ENCODE measurements around the gene PSMC3IP.

Gene PSMC3IP

DNA sequence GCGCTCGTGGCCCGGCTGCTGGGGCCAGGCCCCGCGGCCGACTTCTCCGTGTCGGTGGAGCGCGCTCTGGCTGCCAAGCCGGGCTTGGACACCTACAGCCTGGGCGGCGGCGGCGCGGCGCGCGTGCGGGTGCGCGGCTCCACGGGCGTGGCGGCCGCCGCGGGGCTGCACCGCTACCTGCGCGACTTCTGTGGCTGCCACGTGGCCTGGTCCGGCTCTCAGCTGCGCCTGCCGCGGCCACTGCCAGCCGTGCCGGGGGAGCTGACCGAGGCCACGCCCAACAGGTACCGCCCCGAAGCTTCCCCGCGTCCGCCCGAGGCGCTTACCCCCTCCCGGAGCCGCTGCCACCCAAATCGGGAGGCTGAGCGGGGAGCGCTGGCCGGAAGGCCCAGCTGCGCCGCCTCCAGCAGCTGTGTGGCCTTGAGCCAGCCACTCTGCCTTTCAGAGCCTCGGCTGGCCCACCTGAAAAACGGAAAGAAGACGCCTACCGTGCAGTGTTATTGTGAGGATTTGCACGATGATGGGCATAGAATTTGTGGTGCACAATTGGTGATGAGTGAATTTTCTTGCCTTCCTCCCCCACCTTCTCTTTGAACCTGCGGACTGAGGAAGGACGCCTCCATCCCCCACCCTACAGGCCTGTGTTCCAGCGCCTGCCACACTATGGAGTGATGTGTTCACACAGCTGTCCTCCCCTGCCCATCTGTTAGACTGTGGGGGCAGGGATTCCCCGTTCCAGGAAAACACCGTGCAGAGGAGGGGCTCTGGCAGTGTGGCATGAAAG, 41.0 kb downstream of the PSMC3IP start:
- no peak for TF ChIP-seq EZH2phosphoT487 (IDR thresholded peaks at IDR 0.05; ENCODE audit: borderline replicate concordance, low read length)
- TF ChIP-seq, protein P1, sequence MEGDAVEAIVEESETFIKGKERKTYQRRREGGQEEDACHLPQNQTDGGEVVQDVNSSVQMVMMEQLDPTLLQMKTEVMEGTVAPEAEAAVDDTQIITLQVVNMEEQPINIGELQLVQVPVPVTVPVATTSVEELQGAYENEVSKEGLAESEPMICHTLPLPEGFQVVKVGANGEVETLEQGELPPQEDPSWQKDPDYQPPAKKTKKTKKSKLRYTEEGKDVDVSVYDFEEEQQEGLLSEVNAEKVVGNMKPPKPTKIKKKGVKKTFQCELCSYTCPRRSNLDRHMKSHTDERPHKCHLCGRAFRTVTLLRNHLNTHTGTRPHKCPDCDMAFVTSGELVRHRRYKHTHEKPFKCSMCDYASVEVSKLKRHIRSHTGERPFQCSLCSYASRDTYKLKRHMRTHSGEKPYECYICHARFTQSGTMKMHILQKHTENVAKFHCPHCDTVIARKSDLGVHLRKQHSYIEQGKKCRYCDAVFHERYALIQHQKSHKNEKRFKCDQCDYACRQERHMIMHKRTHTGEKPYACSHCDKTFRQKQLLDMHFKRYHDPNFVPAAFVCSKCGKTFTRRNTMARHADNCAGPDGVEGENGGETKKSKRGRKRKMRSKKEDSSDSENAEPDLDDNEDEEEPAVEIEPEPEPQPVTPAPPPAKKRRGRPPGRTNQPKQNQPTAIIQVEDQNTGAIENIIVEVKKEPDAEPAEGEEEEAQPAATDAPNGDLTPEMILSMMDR (IDR thresholded peaks at IDR 0.05; ENCODE audit: low read depth, low read length, poor library complexity, severe bottlenecking), result no peak
- Histone ChIP-seq H3K79me2 (ENCODE audit: control insufficient read depth, low read length) (peaks cover 11% of the 10 kb centered on the region), H4K20me1 (ENCODE audit: control insufficient read depth, insufficient read depth, low read depth, low read length) (peaks cover 10% of the 10 kb centered on the region), H3K9me2 (replicated peaks; ENCODE audit: control insufficient read depth, low read length) (no peaks in the 10 kb centered on the region), H3K9me3 (ENCODE audit: control insufficient read depth, insufficient read depth, low read length) (no peaks in the 10 kb centered on the region), H3K4me2 (ENCODE audit: low read length) (peak overlapping the region; percentile 83), H3K36me3 (ENCODE audit: control insufficient read depth, low read length) (peaks cover 12% of the 10 kb centered on the region; the same call in 1 of the 2 replicates), H3K27me3 (ENCODE audit: control insufficient read depth, low read length) (peaks cover 4% of the 10 kb centered on the region; the same call in 1 of the 2 replicates), H3K4me3 (ENCODE audit: low read length) (peak overlapping the region; percentile 72), H3K4me1 (ENCODE audit: control insufficient read depth, low read length) (peaks cover 29% of the 10 kb centered on the region), H3K27ac (ENCODE audit: low read depth, low read length) (0 out of 2 replicates have a peak overlapping the region, but pooled peaks have one; percentile 0), H3F3A (ENCODE audit: control insufficient read depth, insufficient read depth) (peaks cover 8% of the 10 kb centered on the region; the same call in 1 of the 2 replicates)

DNA sequence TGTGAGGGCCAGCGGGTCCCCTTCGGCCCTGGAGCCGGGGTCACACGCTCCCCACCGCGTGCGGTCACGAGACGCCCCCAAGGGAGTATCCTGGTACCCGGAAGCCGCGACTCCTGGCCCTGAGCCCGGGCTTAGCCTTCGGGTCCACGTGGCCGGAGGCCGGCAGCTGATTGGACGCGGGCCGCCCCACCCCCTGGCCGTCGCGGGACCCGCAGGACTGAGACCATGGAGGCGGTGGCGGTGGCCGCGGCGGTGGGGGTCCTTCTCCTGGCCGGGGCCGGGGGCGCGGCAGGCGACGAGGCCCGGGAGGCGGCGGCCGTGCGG, 41.5 kb downstream of the PSMC3IP start, which contains the start of gene NAGLU:
TSS of gene NAGLU (plus strand) at position 194 of the 324 bp plus-strand sequence. CDS start at position 226, 32 bp downstream.
- H3K79me2 ChIP-seq (ENCODE audit: control insufficient read depth, low read length), result peaks cover 11% of the 10 kb centered on the region
- H3F3A ChIP-seq (ENCODE audit: control insufficient read depth, insufficient read depth), result peaks cover 13% of the 10 kb centered on the region
- no peaks in the 10 kb centered on the region for H3K9me2 ChIP-seq (replicated peaks; ENCODE audit: control insufficient read depth, low read length)
- H3K36me3 ChIP-seq (ENCODE audit: control insufficient read depth, low read length), result peaks cover 12% of the 10 kb centered on the region; the same call in 1 of the 2 replicates
- peaks cover 34% of the 10 kb centered on the region for H3K4me1 ChIP-seq (ENCODE audit: control insufficient read depth, low read length)
- peaks cover 6% of the 10 kb centered on the region; the same call in 1 of the 2 replicates for H3K27me3 ChIP-seq (ENCODE audit: control insufficient read depth, low read length)
- peak within 1 kb of the TSS; percentile 83 for H3K4me2 ChIP-seq (ENCODE audit: low read length)
- TF ChIP-seq, protein P1 (IDR thresholded peaks at IDR 0.05; ENCODE audit: low read depth, low read length, poor library complexity, severe bottlenecking), result no peak
- TF ChIP-seq EZH2phosphoT487 (IDR thresholded peaks at IDR 0.05; ENCODE audit: borderline replicate concordance, low read length), result no peak
- H3K27ac ChIP-seq (ENCODE audit: low read depth, low read length), result peak within 1 kb of the TSS; percentile 26; the same call in 1 of the 2 replicates
- peaks cover 10% of the 10 kb centered on the region for H4K20me1 ChIP-seq (ENCODE audit: control insufficient read depth, insufficient read depth, low read depth, low read length)
- H3K4me3 ChIP-seq (ENCODE audit: low read length), result peak within 1 kb of the TSS; percentile 72
- no peaks in the 10 kb centered on the region for H3K9me3 ChIP-seq (ENCODE audit: control insufficient read depth, insufficient read depth, low read length)

DNA sequence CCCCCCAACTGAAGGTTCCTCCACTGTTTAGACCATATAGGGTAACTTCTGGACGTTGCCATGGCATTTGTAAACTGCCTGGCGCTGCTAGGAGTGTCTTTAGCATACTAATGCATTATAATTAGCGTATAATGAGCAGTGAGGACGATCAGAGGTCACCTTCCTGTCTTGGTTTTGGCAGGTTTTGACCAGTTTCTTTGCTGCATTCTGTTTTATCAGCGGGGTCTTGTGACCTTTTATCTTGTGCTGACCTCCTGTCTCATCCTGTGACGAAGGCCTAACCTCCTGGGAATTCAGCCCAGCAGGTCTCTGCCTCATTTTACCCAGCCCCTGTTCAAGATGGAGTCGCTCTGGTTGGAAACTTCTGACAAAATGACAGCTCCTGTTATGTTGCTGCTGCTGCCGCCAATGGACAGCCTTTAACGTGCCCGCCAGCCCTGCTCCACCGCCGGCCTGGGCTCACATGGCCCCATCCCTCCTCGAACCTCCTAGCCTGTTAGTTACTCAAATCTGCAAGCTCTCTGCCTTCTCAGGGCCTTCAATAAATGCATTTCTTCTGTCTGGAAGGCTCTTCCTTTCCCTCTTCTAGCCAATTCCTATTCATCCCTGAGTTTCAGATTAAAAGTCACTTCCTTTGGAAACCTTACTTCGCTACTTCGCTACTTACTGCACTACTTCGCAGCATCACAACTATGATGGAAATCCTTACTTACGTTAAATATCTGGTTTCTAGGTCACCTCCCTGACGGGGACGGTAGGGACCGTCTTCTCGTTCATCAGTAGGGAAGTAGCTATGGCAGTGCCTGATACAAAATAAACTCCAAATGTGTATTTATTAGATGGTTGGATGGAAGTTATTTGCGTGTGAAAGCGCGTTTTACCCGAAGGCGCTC, 42.1 kb downstream of the PSMC3IP start:
- H3K27ac ChIP-seq (ENCODE audit: low read depth, low read length), result peak overlapping the region; percentile 26; the same call in 1 of the 2 replicates
- peaks cover 10% of the 10 kb centered on the region for H4K20me1 ChIP-seq (ENCODE audit: control insufficient read depth, insufficient read depth, low read depth, low read length)
- peak overlapping the region; percentile 83 for H3K4me2 ChIP-seq (ENCODE audit: low read length)
- TF ChIP-seq, protein P1 (IDR thresholded peaks at IDR 0.05; ENCODE audit: low read depth, low read length, poor library complexity, severe bottlenecking), result no peak
- TF ChIP-seq EZH2phosphoT487 (IDR thresholded peaks at IDR 0.05; ENCODE audit: borderline replicate concordance, low read length), result no peak
- H3K79me2 ChIP-seq (ENCODE audit: control insufficient read depth, low read length), result peaks cover 11% of the 10 kb centered on the region
- peaks cover 18% of the 10 kb centered on the region for H3F3A ChIP-seq (ENCODE audit: control insufficient read depth, insufficient read depth)
- peaks cover 12% of the 10 kb centered on the region; the same call in 1 of the 2 replicates for H3K36me3 ChIP-seq (ENCODE audit: control insufficient read depth, low read length)
- H3K9me3 ChIP-seq (ENCODE audit: control insufficient read depth, insufficient read depth, low read length), result no peaks in the 10 kb centered on the region
- peaks cover 6% of the 10 kb centered on the region; the same call in 1 of the 2 replicates for H3K27me3 ChIP-seq (ENCODE audit: control insufficient read depth, low read length)
- H3K4me1 ChIP-seq (ENCODE audit: control insufficient read depth, low read length), result peaks cover 40% of the 10 kb centered on the region
- H3K4me3 ChIP-seq (ENCODE audit: low read length), result peak overlapping the region; percentile 72
- no peaks in the 10 kb centered on the region for H3K9me2 ChIP-seq (replicated peaks; ENCODE audit: control insufficient read depth, low read length)

Measured in DOHH2 (cell line).